Adrenal gland (tissue), 12 donors: ENCODE results near the gene EMX1. TPM values are rescaled to one million over a fixed set of nuclear protein-coding genes. Genes with fewer than 3 reads are reported as not detected.

Experiments used
- DNase-seq, 7 donors: peaks; one replicate each; pipeline ENCODE4 v3.0.0-alpha.2; 2019 to 2020
- H3K27ac ChIP-seq, 5 donors: fragments of 200-600 bp; sonication (generic) in 4 of 5; 1 replicate in 3 of 5; 2 replicates in 2 of 5; pipeline versions ENCODE4 v1.5.1 to v1.8.0; 2016 to 2020; ENCODE audit warnings: mild to moderate bottlenecking in 1 of 5
- H3K27me3 ChIP-seq: fragments of 200-600 bp; 2 replicates; pipeline ENCODE4 v1.8.0; 2021
- H3K36me3 ChIP-seq, 2 donors: fragments of 200-600 bp; replicated peaks in 1 of 2; 1 replicate in 1 of 2; 2 replicates in 1 of 2; pipeline versions ENCODE4 v1.5.1 to v1.8.0; 2018 to 2022
- H3K4me1 ChIP-seq, 2 donors: fragments of 200-600 bp; replicated peaks in 1 of 2; 1 replicate in 1 of 2; 2 replicates in 1 of 2; pipeline versions ENCODE4 v1.5.1 to v1.8.0; 2018 to 2021
- H3K4me3 ChIP-seq, 4 donors: fragments of 200-600 bp; sonication (generic) in 3 of 4; one replicate each; pipeline ENCODE4 v1.5.1; 2016 to 2018
- H3K9me3 ChIP-seq, 3 donors: fragments of 200-600 bp; sonication (generic) in 1 of 3; replicated peaks in 1 of 3; 1 replicate in 2 of 3; 2 replicates in 1 of 3; pipeline versions ENCODE4 v1.5.1 to v1.8.0; 2016 to 2021
- POLR2A ChIP-seq, 2 donors: fragments of 450-650 bp; IDR thresholded peaks; one replicate each; pipeline ENCODE4 v1.6.1; 2017; ENCODE audit warnings: antibody characterized with exemption in 2 of 2, mild to moderate bottlenecking in 2 of 2, moderate library complexity in 1 of 2
- WGBS, 4 donors: extraction: QIAGEN DNeasy Blood & Tissue Kit in 2 of 4; methylation state at CpG; one replicate each; pipeline versions ENCODE4 v1.1.5 to v1.1.7; 2013 to 2017; 5-methylcytosine and 5-hydroxymethylcytosine counted together
- intact Hi-C, 2 donors: fragments of 100-400 bp; cut with DNase I; formaldehyde crosslinking; loops; one replicate each; pipeline versions ENCODE4 v1.14.1 to v1.15.0; 2022 to 2023
- polyA plus RNA-seq, 3 donors: library from polyadenylated mRNA; stranded (reverse); fragments of 200-250 nt in 2 of 3; fragments of 350-450 nt in 1 of 3; fragmentation: Illumina TruSeq in 1 of 3; extraction: RNeasy Lipid Tissue Mini Kit (QIAGEN cat#74804) in 1 of 3; gene quantifications; one replicate each; pipeline ENCODE4 v1.2.3, GENCODE V29; 2013 to 2014
- total RNA-seq, 9 donors: library from RNA; depleted of rRNA in 4 of 9; stranded (reverse); fragments of >200 nt in 4 of 9; fragments of 120-200 nt in 1 of 9; fragmentation: NEBNext Ultra II Directional in 1 of 9; extraction: Animal tissue kit (Norgen Biotek cat#: 25700) in 1 of 9; gene quantifications; one replicate each; pipeline versions ENCODE4 v1.1.0 to v1.2.4, GENCODE V29; 2013 to 2023
- TF ChIP-seq, protein P1 (sequence below), 6 experiments: fragments of 450-650 bp in 4 of 6; fragments of 200-600 bp in 2 of 6; sonication (generic) in 1 of 6; IDR thresholded peaks; 1 replicate in 5 of 6; 2 replicates in 1 of 6; pipeline versions ENCODE4 v1.5.1 to v1.8.0; 2016 to 2021; ENCODE audit warnings: antibody characterized with exemption in 6 of 6, mild to moderate bottlenecking in 2 of 6, moderate library complexity in 1 of 6
- donor health status: healthy with polysubstance abuse.
- donor health status: Bipolar disorder and iron deficiency.
- donor health status: DM: yes; HTN: yes; CAD: no.
- donor health status: DM: no; HTN: no; CAD: no.
- donor health status: DM: no; HTN: no; CAD: no.
- donor health status: DM: yes; HTN: yes; CAD: no.

Gene EMX1
- total and polyA plus RNA-seq, 12 donors = 0.10 to 0.15 TPM; not detected in 10

DNA sequence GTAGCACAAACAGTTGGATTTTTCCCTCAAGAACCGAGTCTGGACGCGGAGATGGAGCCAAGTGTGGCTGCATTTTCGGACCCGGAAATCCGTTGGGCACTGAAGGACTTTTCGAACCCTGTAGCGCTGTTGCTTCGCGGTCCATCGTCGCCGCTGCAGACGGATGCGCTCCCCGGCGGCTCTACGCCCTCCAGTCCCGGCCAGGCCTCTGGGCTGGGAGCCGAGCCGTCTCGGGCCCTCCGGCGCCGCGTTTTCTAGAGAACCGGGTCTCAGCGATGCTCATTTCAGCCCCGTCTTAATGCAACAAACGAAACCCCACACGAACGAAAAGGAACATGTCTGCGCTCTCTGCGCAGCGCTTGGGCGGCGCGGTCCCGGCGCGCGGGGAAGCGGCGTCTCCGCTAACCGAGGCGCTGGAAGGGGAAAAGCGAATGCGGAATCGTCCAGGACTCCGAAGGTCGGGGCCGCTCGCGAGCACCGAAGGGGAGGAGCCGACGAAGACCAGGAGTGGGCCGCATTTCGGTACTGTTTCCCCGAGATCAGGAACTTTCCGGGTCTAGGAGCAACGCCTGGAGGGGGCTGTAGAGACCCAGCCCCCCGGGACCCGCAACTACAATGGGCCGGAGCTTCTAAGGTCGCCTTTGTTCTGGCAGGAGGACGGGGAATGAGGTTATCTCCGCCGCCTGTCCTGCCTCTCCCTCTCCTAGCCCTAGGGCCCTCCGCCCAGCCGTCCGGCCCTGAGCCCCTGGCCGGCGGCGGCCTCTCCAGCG is 3.2 kb downstream of the EMX1 start:
- intact Hi-C loops = no loop called here
- WGBS, 4 donors = 4% methylated on average over 13 to 77 of the region's 77 CpGs; no CpG with 5 or more reads in 1 of the 4 donors
- Histone ChIP-seq H3K4me1 (peaks cover 27 to 59% of the 10 kb centered on the region in 2 donors), H3K36me3 (no peaks in the 10 kb centered on the region), H3K27ac (no peak overlapping the region), H3K27me3 (peaks cover 98% of the 10 kb centered on the region), H3K4me3 (peak overlapping the region in 1 of 4 donors; percentile 18), H3K9me3 (no peaks in the 10 kb centered on the region)
- TF ChIP-seq POLR2A (IDR thresholded peaks at IDR 0.05) = no peak
- TF ChIP-seq, protein P1, sequence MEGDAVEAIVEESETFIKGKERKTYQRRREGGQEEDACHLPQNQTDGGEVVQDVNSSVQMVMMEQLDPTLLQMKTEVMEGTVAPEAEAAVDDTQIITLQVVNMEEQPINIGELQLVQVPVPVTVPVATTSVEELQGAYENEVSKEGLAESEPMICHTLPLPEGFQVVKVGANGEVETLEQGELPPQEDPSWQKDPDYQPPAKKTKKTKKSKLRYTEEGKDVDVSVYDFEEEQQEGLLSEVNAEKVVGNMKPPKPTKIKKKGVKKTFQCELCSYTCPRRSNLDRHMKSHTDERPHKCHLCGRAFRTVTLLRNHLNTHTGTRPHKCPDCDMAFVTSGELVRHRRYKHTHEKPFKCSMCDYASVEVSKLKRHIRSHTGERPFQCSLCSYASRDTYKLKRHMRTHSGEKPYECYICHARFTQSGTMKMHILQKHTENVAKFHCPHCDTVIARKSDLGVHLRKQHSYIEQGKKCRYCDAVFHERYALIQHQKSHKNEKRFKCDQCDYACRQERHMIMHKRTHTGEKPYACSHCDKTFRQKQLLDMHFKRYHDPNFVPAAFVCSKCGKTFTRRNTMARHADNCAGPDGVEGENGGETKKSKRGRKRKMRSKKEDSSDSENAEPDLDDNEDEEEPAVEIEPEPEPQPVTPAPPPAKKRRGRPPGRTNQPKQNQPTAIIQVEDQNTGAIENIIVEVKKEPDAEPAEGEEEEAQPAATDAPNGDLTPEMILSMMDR (IDR thresholded peaks at IDR 0.05) = no peak
- DNase-seq = peak in 1 of 7 donors; percentile 19

DNA sequence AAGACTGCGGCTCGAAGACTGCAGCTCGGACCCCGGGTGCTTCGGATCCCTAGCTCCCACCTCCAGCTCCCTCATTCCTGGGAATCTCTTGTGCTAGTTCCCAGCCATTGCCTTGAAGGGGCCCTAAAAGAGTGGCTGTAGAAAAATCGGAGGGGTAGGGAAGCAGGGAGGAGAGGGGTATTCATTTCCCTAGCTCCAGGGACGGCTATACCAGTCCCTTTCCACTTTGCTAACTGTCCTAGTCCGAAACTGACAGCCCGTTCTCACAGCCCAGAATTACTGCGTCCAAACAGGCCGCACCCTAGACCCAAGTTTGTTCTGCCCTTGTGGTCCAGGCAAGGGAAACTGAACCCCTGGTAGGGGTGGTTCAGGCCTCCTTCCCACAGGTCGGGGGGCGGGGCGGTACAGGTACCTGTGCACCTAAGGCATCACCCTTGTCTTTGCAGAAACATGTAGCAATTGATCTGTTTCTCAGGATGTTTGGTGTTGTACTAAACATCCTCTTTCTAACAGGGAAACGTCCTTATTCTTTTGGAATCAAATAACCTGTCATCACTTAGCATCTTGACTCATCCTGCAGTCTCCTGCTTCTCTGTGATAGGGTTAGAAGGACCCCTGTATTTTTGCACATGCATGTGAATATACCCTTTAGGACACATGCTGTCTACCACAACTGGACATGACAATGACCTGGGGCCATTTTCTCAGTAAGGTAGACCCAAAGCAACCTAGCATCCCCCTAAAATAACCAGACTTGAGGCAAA is 4.0 kb downstream of the EMX1 start:
- Histone ChIP-seq H3K4me3 (no peak overlapping the region), H3K27me3 (peaks cover 98% of the 10 kb centered on the region), H3K27ac (no peak overlapping the region), H3K9me3 (no peaks in the 10 kb centered on the region), H3K4me1 (peaks cover 20 to 51% of the 10 kb centered on the region in 2 donors), H3K36me3 (no peaks in the 10 kb centered on the region)
- intact Hi-C loops = no loop called here
- TF ChIP-seq, protein P1 (IDR thresholded peaks at IDR 0.05) = no peak
- TF ChIP-seq POLR2A (IDR thresholded peaks at IDR 0.05) = no peak
- 34 to 51% (median 38%) methylated on average over 12 to 15 of the region's 15 CpGs for WGBS, 4 donors
- DNase-seq = peak in 1 of 7 donors; percentile 16

DNA sequence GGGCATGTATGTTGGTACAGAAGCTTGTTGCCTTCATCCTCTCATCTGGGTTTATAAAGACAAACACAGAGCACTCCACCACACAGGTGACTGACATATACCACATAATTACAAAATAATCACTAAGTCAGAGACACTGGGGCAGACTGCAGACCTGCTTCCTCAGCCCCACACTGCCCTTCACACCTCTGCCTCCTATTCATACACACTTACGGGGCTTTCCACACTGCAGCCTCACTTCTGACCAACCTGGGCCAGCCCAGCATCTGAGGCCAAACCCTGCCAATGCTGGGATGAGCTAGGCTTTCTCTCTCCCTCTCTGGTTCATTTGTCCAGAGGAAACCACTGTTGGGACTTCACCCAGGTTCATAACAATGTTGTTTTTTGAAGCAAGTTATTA is 4.5 kb downstream of the EMX1 start:
- Histone ChIP-seq H3K27me3 (peaks cover 98% of the 10 kb centered on the region), H3K36me3 (no peaks in the 10 kb centered on the region), H3K9me3 (no peaks in the 10 kb centered on the region), H3K27ac (no peak overlapping the region), H3K4me3 (no peak overlapping the region), H3K4me1 (peaks cover 15 to 46% of the 10 kb centered on the region in 2 donors)
- intact Hi-C loops = no loop called here
- 77 to 93% (median 88%) methylated on average over 1 of the region's 1 CpG for WGBS, 4 donors
- TF ChIP-seq, protein P1 (IDR thresholded peaks at IDR 0.05) = no peak
- no peak for DNase-seq

DNA sequence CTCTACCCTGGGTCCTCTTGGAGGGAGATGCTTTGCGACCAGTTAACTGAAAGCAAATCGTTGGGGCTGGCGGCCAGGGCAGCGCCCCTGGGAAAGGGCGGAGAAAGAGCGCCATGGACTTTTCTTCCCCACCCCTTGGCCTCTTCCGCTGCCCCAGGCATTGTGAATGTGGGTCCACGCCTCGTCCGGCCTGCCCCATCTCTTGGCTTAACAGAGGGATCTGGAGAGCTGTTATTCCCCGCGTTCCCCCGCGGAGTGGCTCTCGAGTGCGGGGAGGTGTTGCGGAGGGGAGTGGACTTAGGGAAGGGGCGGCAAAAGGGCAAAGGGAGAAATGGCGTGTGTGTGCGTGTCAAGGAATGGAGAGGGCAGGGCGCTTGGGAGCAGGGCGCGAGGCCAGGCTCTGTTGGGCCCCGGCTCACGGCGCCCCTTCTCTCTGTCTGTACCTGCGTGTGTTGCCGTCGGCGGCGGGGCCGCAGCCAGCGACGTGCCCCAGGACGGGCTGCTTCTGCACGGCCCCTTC is 6.6 kb downstream of the EMX1 start:
- peaks cover 98% of the 10 kb centered on the region for H3K27me3 ChIP-seq
- intact Hi-C loops = no loop called here

More for the DNA sequence above, 6.6 kb downstream of the EMX1 start:
- Histone ChIP-seq H3K4me3 (no peak overlapping the region), H3K9me3 (no peaks in the 10 kb centered on the region), H3K27ac (no peak overlapping the region), H3K36me3 (no peaks in the 10 kb centered on the region), H3K4me1 (peaks cover 0 to 27% of the 10 kb centered on the region in 2 donors)
- WGBS, 4 donors = 7 to 12% (median 9%) methylated on average over 17 to 36 of the region's 36 CpGs
- peak in 2 of 7 donors; percentile 8 to 10 for DNase-seq
- no peak for TF ChIP-seq POLR2A (IDR thresholded peaks at IDR 0.05)
- TF ChIP-seq, protein P1 (IDR thresholded peaks at IDR 0.05) = no peak
